CMK (cell line): Measurements from ENCODE around the gene PDGFD.

ENCODE experiments used
- DNase-seq: peaks from one replicate; pipeline ENCODE4 v3.0.0-alpha.2; 2010; ENCODE audit warnings: low read depth

Gene PDGFD

DNA sequence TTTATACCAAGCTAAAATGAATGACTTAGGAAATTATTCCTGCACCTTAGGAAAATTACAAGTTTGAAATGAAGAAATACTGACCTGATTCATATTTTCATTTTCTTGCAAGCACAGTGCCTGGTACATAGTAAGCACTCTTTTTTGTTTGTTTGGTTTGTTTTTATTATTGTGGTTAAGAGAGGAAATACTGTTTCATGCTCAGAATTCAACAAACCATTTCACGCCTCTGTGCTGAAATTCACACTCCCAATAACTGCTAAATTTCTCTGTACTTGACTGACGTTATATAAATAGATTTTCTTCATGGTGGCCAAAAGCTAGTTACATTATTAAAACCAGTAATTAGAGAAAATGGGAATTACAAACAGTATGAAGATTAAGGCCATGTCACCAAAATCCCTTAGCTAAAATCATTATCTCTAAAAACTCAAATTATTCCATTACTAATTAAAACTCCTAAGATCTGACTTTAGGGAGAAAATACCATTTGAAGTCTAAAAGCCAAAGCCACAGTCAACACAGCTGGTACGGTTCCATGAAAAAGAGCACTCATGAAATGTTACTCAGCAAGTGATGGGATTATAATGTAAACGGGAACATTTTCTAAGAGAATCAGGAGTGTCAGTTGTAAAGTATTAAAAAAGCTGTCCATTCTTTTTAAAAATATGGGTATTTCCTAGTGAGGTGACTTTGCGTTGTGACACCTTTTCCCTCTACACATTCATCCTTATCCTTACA is 205.3 kb downstream of the PDGFD start:
- no peak for DNase-seq

DNA sequence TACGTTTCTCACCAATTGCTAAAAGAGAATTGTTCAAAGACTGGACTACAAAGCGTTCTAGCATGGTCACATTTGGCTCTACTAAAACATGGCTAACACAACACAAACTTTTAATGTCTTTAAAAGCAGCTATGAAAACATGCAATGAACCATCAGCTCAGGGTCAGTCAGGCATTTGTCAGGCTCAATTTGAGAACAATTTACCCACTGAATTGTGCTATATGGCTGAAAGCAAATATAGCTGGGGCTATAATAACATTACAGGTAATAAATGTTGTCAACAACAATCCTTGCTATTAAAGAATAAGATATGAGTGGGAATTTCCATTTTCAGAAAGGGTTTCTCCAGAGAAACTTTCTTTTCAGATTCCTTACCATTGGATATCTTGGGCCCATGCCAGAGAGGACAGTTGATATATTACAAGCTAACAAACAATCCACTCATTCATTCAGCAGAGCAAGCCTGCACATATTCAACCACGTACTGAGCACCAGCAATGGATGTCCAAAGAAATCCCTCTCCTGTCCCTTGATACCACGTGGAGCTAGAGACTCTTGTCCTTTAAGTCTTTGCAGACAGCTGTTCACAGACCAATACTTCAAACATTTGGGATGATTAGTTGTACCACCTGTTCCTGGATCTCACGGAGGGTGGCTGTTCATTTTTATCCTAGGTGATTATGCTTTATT is 210.0 kb downstream of the PDGFD start:
- no peak for DNase-seq

DNA sequence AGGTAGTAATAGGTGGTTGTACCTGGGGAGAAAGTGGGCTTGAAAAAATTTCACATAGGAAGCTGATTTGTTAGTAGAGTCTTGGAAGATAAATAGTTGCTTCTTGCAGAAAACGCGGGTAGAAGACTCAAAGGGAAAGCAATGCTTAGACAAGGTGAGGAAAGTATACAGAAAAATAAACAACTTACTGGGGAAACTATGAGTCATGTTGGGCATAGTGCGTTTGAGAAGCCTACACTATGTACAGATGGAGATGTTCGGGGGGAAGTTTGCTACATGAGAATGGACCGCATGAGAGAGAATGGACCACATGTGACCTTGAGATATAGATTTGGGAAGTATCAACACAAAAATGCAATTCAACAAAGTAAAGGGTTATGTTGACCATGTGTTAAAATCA is 214.2 kb downstream of the PDGFD start:
- DNase-seq: no peak

GRCh38 chr11:103948187-103948763 is 215.7 kb downstream of the PDGFD start:
- no peak for DNase-seq

GRCh38 chr11:103947546-103947919 is 216.4 kb downstream of the PDGFD start:
- no peak for DNase-seq

DNA sequence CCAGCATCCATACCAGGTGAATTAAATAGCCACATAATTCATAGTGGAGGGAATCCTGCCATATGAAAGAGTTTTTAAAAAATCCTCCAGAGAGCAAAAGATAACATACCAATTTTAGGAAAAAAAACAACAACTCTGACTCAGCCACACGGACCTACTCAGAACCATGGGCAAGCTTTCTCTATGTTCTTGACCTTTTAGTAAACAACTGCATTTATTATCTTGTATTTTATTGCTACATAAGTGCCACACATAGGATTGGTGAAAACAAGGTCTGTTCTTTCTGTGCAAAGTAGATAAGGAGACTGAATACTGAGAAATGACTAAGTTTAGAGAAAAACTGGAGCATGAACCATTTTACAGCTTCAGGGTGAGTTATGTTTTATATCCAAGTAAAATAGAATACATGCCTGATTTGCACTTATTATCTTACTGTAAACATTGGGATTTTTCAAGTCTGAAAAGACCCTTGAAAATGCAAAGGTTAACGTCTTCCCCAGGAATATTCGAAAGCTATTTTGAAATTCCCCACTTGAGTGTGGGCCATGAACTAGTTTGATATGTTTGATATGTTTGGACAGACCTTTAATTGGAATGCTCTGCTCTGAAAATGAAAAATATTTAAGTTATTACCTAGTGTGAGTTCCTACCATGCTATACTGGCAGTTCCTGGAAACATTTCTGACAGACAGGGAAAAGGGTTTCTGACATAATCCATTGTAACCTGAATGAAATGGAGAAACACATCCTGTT is 217.0 kb downstream of the PDGFD start:
- no peak for DNase-seq

DNA sequence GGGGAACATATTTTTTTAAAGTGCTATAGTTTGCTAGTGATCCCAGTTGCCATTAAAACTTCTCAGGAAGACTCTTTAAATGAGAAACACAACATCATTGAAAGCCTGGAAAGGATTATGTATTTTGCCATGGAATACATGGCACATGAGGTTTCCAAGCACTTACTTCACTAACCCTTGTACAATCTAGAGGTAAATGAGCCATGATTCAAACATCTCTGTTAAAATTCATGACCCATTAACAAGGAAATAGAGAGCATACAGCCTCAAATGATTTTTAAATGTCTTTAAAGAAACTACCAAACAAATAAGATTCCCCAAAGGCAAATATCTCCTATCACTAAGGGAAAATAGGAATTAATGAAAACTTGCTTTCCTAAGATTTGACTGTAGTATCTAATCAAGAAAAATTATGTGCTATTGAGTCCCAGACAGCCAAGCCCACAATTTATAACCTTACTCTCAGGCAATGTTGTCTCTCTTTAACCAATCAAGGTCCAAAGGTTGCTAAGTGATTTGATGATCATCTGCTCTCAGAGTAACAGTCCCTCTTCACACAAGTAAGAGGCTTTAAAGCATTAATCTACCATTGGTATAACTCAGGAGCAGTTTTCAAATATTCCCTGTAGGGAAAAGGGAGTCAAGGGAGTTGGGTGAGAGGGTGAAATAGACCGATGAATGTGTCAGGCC is 219.6 kb downstream of the PDGFD start:
- DNase-seq: no peak

- no peak for DNase-seq
These were observed 221.3 kb downstream of the PDGFD start for GRCh38 chr11:103942646-103943045.

GRCh38 chr11:103940551-103940950 is 223.4 kb downstream of the PDGFD start:
- no peak for DNase-seq

GRCh38 chr11:103939694-103940093 is 224.3 kb downstream of the PDGFD start:
- no peak for DNase-seq

DNA sequence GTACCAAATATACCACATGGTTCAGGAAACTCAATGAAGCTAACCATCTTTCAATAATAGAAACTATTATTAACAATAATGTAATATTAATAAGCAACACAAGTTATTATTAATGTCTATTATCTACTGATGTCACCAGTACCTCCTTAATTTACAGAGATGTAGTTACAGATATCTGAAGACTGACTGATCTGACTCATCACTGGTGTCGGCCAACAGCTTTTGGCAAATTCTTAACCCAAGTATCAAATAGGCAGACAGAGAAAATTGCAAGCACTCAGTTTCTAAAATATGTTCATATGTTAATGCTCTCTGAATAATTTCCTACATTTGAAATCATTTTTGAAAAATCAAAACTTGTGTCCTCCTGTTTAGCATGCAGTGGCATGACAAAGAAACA is 227.9 kb downstream of the PDGFD start:
- no peak for DNase-seq

- DNase-seq: no peak
These were observed 228.7 kb downstream of the PDGFD start for GRCh38 chr11:103935219-103935618.

DNA sequence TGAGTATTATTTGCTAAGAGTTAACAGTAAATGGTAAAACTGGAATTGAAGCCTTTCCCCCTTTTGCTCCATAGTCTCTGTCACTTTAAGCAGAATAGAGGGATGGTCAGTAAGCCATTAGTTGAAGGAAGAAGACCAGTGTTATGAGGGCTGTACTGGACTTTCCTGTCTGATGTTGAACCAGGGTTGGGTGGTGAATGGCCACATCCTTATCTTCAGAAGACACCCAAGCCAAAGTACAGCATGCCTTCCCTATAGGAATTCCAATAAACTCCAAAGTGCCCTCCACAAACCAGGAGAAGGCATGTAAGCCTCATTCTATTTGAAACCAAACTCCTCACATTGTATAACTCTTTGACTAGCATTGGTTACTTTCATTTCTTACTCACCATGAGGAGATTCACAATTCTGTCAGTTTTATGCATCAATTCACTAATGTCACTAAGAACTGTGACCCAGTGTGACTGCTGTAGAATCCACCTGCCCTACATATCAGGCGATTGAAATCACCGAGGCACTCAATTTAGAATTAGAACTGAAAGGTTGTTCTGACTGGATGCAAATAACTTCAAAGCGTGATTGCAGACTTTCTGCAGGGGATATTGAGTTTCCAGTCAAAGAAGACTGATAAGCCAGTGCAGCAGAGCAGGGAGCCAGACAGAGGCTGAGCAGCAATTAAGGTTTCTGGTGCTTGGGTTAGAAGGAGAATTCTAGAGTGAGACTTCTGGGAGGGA is 234.6 kb downstream of the PDGFD start:
- no peak for DNase-seq

GRCh38 chr11:103928802-103929161 is 235.2 kb downstream of the PDGFD start:
- DNase-seq: no peak

- no peak for DNase-seq
These were observed 235.7 kb downstream of the PDGFD start for GRCh38 chr11:103928040-103928801.

- DNase-seq: no peak
These were observed 236.4 kb downstream of the PDGFD start for GRCh38 chr11:103927535-103927934.

DNA sequence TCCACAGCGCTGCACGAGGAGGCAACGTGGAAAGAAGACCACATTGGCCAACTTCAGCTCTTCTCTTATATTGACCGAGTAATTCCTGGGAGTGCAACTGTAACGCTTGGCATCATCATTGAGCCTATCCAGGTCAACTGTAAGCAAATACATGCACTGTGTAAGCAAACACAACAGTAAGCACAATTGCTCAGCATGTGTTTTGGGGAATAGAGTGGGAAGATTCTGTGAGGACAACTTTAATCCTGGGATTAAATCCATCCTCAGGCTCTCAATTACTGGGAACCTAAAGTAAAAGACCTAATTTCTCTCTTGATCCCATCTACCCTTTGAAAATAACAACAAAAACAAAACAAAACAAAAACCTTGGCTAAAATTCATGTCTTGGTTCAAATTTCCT is 237.0 kb downstream of the PDGFD start:
- no peak for DNase-seq

GRCh38 chr11:103924166-103925013 is 239.6 kb downstream of the PDGFD start:
- no peak for DNase-seq

DNA sequence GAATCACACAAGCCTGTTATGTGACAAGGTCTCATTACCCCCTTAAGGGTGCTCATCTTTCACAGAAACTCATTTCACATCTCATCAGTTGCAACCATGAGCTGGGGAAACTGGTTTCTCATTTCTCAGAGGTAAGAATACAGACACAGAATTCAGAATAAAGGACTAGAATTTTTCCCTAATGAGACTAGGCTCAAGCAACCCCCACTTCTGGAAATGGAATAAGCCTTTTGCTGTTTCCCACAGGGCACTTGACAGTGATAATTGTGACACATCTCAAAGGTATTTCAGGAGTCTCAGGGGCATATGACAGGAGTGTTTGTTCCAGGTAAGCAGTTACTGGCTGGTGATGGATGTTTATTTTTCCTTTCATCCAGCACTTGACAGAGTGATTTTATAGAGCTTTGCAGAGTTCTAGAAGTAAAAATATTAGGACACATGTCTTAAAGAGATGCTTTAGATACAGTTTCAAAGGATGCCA is 240.5 kb downstream of the PDGFD start:
- DNase-seq: no peak

DNA sequence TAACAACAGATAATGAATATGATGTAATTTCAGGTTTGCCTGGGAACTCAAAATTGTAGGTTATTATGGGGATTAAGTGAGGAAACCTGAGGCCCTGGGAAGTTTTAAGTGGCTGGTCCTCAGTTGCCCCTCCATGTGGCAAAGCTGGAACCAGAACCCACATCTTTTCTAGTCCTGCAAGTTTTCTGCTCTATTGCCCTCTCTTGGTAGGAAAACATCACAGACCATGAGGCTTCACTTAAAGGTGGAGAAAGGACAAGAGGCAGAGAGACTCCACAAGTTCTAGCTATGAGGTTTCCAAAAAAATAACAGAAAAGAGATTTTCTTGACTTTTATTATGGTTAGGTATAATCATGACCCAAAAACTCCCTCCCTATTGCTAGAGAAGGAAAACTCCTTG is 243.0 kb downstream of the PDGFD start:
- no peak for DNase-seq
